ENCODE results near the gene FUT2. TPM values are rescaled to one million over a fixed set of nuclear protein-coding genes. Genes with fewer than 3 reads are reported as not detected.

FUT2 gene
- total RNA-seq, 2 experiments from 2014 or later, result not detected

- peaks cover 24% of the 10 kb centered on the region for H3K4me1 ChIP-seq (ENCODE audit: insufficient read depth, low read length)
- peaks cover 37% of the 10 kb centered on the region for H3K27me3 Mint-ChIP-seq
- no peak for DNase-seq
- no peak for TF ChIP-seq CTCF (IDR thresholded peaks at IDR 0.05)
- no peaks in the 10 kb centered on the region for H3K36me3 ChIP-seq (ENCODE audit: insufficient read depth, low read length)
- no peak within 1 kb of the TSS for H3K4me3 Mint-ChIP-seq
- ChIA-PET POLR2A (no interaction called here), CTCF (no interaction called here)
- H3K4me3 ChIP-seq (ENCODE audit: low read length), result no peak within 1 kb of the TSS
- no peak for ATAC-seq (ENCODE audit: poor library complexity)
- peaks cover 0 to 5% of the 10 kb centered on the region in 2 experiments for H3K9me3 ChIP-seq (ENCODE audit: control insufficient read depth in 1 of 2, insufficient read depth in 1 of 2, low read length in 2 of 2)
- no peaks in the 10 kb centered on the region for H3K36me3 Mint-ChIP-seq (ENCODE audit: low read depth)
- H3K9me3 Mint-ChIP-seq, result no peaks in the 10 kb centered on the region
- H3K27ac Mint-ChIP-seq, result no peak within 1 kb of the TSS
- peaks cover 19% of the 10 kb centered on the region for H3K4me1 Mint-ChIP-seq (ENCODE audit: low read depth)
- intact Hi-C loops (cut with DNase I, micrococcal nuclease), result no loop called here
- H3K27ac ChIP-seq (ENCODE audit: low read depth in 1 of 2, low read length in 2 of 2), result no peak within 1 kb of the TSS
- peaks cover 20 to 28% of the 10 kb centered on the region in 2 experiments for H3K27me3 ChIP-seq (ENCODE audit: control insufficient read depth in 1 of 2, insufficient read depth in 2 of 2, low read length in 2 of 2)
Measured at GRCh38 chr19:48755084-48755641, 59.4 kb downstream of the FUT2 start, which contains the start of gene FGF21. TSS of gene FGF21 (plus strand) at chr19:48755524. CDS start at chr19:48756237, 713 bp downstream.

Other genes starting within 250 kb of the FUT2 start
- gene GRWD1, start 250.0 kb upstream of the FUT2 start, total RNA-seq, result 10 to 100 TPM; 21.4 to 21.7 TPM
- 1 to 10 TPM; 1.7 to 2.0 TPM for gene KCNJ14, start 240.4 kb upstream of the FUT2 start, total RNA-seq
- gene CYTH2, start 226.6 kb upstream of the FUT2 start, total RNA-seq, result 10 to 100 TPM; 23.4 to 25.3 TPM
- 10 to 100 TPM; 15.6 to 18.9 TPM for gene LMTK3, start 184.1 kb upstream of the FUT2 start, total RNA-seq
- not detected for gene SULT2B1, start 143.8 kb upstream of the FUT2 start, total RNA-seq
- not detected for gene SPACA4, start 89.2 kb upstream of the FUT2 start, total RNA-seq
- gene FAM83E, start 80.9 kb upstream of the FUT2 start, total RNA-seq, result 1 to 10 TPM; 1.6 to 2.6 TPM
- gene RPL18, start 76.8 kb upstream of the FUT2 start, total RNA-seq, result 1,000 to 10,000 TPM; 2,820 to 2,913 TPM
- 10 to 100 TPM; 14.1 to 15.3 TPM for gene SPHK2, start 76.5 kb upstream of the FUT2 start, total RNA-seq
- 10 to 100 TPM; 48.3 to 55.6 TPM for gene DBP, start 58.6 kb upstream of the FUT2 start, total RNA-seq
- 10 to 100 TPM; 11.0 to 12.4 TPM for gene CA11, start 49.8 kb upstream of the FUT2 start, total RNA-seq
- gene NTN5, start 23.0 kb upstream of the FUT2 start, total RNA-seq, result 1 to 10 TPM; 2.7 to 3.0 TPM
- gene MAMSTR, start 23.8 kb downstream of the FUT2 start, total RNA-seq, result under 1 TPM; 0.47 to 0.50 TPM
- gene RASIP1, start 44.6 kb downstream of the FUT2 start, total RNA-seq, result under 1 TPM; 0.55 to 0.56 TPM
- gene IZUMO1, start 50.9 kb downstream of the FUT2 start, total RNA-seq, result not detected
- not detected for gene FUT1, start 56.7 kb downstream of the FUT2 start, total RNA-seq
- not detected for gene FGF21, start 59.6 kb downstream of the FUT2 start, total RNA-seq
- gene BCAT2, start 115.1 kb downstream of the FUT2 start, total RNA-seq, result 10 to 100 TPM; 10.5 to 11.0 TPM
- 1 to 10 TPM in 1 of 2 experiments, under 1 TPM in 1; 0.93 to 1.3 TPM for gene HSD17B14, start 140.5 kb downstream of the FUT2 start, total RNA-seq
- 1 to 10 TPM; 1.4 to 2.7 TPM for gene PLEKHA4, start 172.6 kb downstream of the FUT2 start, total RNA-seq
- gene PPP1R15A, start 176.4 kb downstream of the FUT2 start, total RNA-seq, result 100 to 1,000 TPM; 569 to 584 TPM
- gene TULP2, start 202.8 kb downstream of the FUT2 start, total RNA-seq, result not detected
- gene NUCB1, start 204.3 kb downstream of the FUT2 start, total RNA-seq, result 10 to 100 TPM; 73.7 to 77.0 TPM
- 1 to 10 TPM; 1.1 to 1.8 TPM for gene DHDH, start 237.7 kb downstream of the FUT2 start, total RNA-seq